ENCODE measurements around the gene SREBF2.

Gene SREBF2

GRCh38 chr22:41905411-41906202 lies 72.7 kb downstream of the SREBF2 start:
- no peak for TF ChIP-seq CTCF (conservative IDR thresholded peaks at IDR 0.05; ENCODE audit: control insufficient read depth, insufficient read depth, low read depth, low read length)
- no peak overlapping the region for H3K4me3 ChIP-seq (ENCODE audit: control insufficient read depth, low read depth, low read length)
- DNase-seq (ENCODE audit: low read depth), result no peak

GRCh38 chr22:41906822-41907221 lies 73.9 kb downstream of the SREBF2 start:
- DNase-seq (ENCODE audit: low read depth), result no peak
- TF ChIP-seq CTCF (conservative IDR thresholded peaks at IDR 0.05; ENCODE audit: control insufficient read depth, insufficient read depth, low read depth, low read length), result no peak
- H3K4me3 ChIP-seq (ENCODE audit: control insufficient read depth, low read depth, low read length), result no peak overlapping the region

GRCh38 chr22:41907436-41908401 lies 74.8 kb downstream of the SREBF2 start:
- no peak for TF ChIP-seq CTCF (conservative IDR thresholded peaks at IDR 0.05; ENCODE audit: control insufficient read depth, insufficient read depth, low read depth, low read length)
- no peak for DNase-seq (ENCODE audit: low read depth)
- H3K4me3 ChIP-seq (ENCODE audit: control insufficient read depth, low read depth, low read length), result no peak overlapping the region

GRCh38 chr22:41908411-41909309 lies 75.8 kb downstream of the SREBF2 start:
- no peak for DNase-seq (ENCODE audit: low read depth)
- no peak for TF ChIP-seq CTCF (conservative IDR thresholded peaks at IDR 0.05; ENCODE audit: control insufficient read depth, insufficient read depth, low read depth, low read length)
- no peak overlapping the region for H3K4me3 ChIP-seq (ENCODE audit: control insufficient read depth, low read depth, low read length)

- no peak for TF ChIP-seq CTCF (conservative IDR thresholded peaks at IDR 0.05; ENCODE audit: control insufficient read depth, insufficient read depth, low read depth, low read length)
- H3K4me3 ChIP-seq (ENCODE audit: control insufficient read depth, low read depth, low read length), result no peak overlapping the region
- DNase-seq (ENCODE audit: low read depth), result no peak
These were observed 76.6 kb downstream of the SREBF2 start for GRCh38 chr22:41909310-41910049.
